Left ventricle myocardium superior (tissue), 1 donor: ENCODE data around the gene NFU1. TPM values are rescaled to one million over a fixed set of nuclear protein-coding genes. Genes with fewer than 3 reads are reported as not detected.
"Not testable (repeated sequence)": the region's sequence is repeated elsewhere in the genome, so short reads cannot be mapped to it uniquely, and the experiment has no call there.

Source experiments
- ATAC-seq: fragments of 200-7000 bp; cut with Tn5 transposase; one replicate; pipeline ENCODE4 v1.9.1; 2020; ENCODE audit warnings: mild to moderate bottlenecking, moderate library complexity
- DNase-seq: peaks from one replicate; pipeline ENCODE4 v3.0.0-alpha.2; 2020
- intact Hi-C: fragments of 100-400 bp; cut with micrococcal nuclease; formaldehyde crosslinking; loops from one replicate; pipeline ENCODE4 v1.11.0; 2022
- total RNA-seq: library from RNA; stranded (reverse); fragmentation: NEBNext Ultra II Directional; extraction: Animal tissue kit (Norgen Biotek cat#: 25700); gene quantifications from one replicate; pipeline ENCODE4 v1.2.1, GENCODE V29; 2021
- donor health status: DM: no; HTN: yes; CAD: no; lungs with severe emphysema.

Gene NFU1
- total RNA-seq, 1 donor from 2014 or later = 117 TPM

DNA sequence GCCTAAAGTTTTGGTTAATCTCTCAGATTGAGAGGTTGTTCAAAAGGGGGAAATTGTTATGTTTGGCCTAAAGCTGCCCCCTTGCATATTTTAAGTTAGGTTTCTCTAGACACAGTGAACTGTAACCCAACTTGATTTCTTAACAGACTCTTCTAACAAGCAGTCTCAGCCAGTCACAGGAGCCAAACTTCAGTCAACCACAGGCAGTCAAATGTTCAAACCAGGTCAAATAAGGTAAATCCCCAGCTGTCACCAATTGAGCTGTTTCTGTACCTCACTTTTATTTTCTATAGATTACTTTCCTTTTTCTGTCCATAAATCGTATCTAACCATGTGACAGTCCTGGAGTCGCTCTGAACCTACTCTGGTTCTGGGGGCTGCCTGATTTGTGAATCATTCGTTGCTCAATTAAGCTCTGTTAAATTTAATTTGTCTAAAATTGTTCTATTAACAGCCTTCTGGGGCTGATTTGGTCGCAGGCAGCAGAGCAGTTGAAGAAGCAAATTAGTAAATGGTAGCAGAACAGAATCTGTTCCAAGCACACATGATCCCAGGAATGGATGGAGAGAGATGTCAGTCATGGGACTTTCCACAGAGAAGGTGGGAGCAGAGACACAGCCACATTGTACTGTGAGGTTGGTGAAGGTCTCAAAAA, 16.4 kb upstream of the NFU1 start:
- ATAC-seq (no peak), DNase-seq (no peak)
- intact Hi-C loops = no loop called here

DNA sequence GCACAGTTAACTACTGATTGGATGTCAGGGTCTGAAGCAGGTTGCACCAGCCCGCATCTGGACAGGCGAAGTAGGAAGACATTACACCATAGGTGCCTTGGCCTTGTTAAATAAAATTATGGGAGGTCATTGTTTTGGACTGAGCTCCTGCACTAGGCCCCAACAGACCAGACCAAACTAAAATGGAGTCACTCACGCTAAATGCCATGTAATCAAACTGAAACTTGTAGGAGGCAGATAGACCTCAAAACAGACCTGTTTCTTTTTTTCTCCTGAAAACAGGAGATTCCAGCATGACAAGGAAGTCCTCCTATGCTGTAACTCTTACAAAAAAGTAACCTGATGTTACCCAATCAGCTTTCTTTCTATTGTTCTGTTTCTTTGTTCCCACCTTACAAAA, 15.5 kb upstream of the NFU1 start:
- no peak for ATAC-seq
- intact Hi-C loops = no loop called here
- no peak for DNase-seq

- no peak for ATAC-seq
- intact Hi-C loops = no loop called here
- no peak for DNase-seq
These were observed 13.6 kb upstream of the NFU1 start for GRCh38 chr2:69450735-69451416.

- DNase-seq (no peak), ATAC-seq (no peak)
These were observed 12.7 kb upstream of the NFU1 start for GRCh38 chr2:69449906-69450305.

DNA sequence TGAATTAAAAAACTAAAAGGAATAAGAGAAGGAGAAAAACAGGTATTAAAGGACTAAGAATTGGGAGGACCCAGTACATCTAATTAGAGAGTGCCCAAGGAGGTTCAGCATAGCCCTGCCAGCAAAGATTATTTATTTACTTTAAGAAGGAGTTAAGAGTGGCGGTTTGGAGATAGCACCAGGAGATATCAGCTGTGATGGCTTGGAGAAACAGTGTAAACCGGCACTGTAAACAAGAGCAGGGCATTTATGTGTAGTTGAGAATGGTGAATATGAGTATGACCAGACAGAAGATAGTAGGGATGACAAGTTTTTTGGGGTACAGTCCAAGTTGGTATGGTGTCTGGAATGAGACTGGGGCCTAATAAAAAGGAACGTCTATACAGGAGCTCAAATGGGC, 6.4 kb upstream of the NFU1 start:
- ATAC-seq, intact Hi-C loops, DNase-seq: not testable (repeated sequence)

More at GRCh38 chr2:69449906-69450305, 12.7 kb upstream of the NFU1 start:
- intact Hi-C loops = no loop called here

- DNase-seq, ATAC-seq, intact Hi-C loops: not testable (repeated sequence)
These were observed 2.3 kb upstream of the NFU1 start for GRCh38 chr2:69439499-69439898.

GRCh38 chr2:69438580-69438979, 1.3 kb upstream of the NFU1 start:
- ATAC-seq = no peak
- intact Hi-C loops = no loop called here

GRCh38 chr2:69437751-69438154, 518 bp upstream of the NFU1 start:
- ATAC-seq (peak; percentile 46), DNase-seq (no peak)
- intact Hi-C loops = no loop called here

More at GRCh38 chr2:69438580-69438979, 1.3 kb upstream of the NFU1 start:
- no peak for DNase-seq

DNA sequence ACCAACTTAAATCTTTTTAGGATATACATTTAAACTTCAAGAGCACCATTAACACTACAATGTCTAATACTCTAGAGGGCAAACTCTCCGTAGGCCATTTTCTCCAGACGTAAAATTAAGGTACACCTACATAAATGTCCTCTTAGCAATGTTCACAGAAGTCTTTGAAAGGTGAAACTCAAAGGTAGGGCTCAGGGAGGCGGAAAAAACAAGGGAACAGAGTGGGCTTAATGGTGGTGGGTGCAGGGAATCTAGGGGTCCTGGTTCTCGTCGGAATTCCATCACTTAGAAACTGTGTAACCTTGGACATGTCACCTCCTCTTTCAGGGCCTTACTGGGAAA, 668 bp downstream of the NFU1 start:
- ATAC-seq = no peak
- intact Hi-C loops = no loop called here
- no peak for DNase-seq

GRCh38 chr2:69434753-69435152, 2.5 kb downstream of the NFU1 start:
- DNase-seq = no peak
- intact Hi-C loops = no loop called here
- ATAC-seq = no peak

DNA sequence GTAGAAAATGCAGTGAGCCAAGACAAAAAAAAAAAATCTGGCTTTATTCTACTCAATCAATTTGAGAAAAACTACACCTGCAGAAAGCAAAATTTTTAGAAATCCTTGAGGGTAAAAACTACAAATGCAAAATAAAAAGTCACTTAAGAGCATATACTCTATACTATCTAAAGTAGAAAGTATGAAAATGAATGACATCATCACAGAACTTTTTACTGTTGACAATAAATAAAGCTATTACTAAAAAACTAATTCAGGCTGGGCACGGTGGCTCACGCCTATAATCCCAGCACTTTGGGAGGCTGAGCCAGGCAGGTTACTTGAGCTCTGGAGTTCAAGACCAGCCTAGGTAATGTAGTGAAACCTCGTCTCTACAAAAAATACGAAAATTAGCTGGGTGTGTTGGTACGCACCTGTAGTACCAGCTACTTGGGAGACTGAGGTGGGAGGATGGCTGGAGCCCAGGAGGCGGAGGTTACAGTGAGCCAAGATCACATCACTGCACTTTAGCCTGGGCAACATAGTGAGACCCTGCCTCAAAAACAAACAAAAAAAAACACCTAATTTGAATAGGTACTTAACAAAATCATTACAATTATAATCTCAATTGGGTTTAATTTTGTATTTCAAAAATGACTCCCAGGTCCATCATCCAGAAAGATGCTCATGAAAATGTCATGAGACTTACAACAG, 7.6 kb downstream of the NFU1 start:
- DNase-seq = no peak
- intact Hi-C loops = no loop called here
- no peak for ATAC-seq

DNA sequence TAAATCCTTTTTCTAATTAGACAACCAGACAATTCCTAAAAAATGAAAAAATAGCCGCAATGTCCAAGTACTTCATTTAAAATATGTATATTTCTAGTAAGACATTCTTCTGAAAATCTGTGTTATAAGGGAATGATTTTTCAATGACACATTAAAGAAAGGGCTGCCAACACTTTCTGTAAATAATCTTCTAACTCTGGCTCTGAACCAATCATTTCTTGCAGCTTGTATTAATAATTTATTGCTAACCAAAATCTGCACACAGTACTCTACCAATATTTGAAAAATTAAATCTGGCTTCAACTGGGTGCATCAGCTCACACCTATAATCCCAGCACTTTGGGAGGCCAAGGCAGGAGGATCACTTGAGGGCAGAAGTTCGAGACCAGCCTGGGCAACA, 8.3 kb downstream of the NFU1 start:
- no peak for ATAC-seq
- intact Hi-C loops = no loop called here

DNA sequence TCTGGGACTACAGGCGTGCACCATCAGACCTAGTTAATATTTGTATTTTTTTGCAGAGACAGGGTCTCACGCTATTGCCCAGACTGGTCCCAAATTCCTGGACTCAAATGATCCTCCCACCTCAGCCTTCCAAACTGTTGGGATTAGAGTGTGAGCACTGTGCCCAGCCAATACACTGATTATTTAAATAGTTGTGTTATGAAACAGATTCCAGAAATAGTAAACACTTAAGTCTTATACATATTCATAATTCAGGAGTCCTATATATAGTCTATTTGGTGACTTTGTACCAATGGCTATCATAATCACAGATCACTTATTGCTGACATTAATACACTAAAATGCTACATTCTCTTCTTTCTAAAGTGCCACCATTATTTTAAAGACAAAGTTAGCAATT, 12.8 kb downstream of the NFU1 start:
- ATAC-seq (peak; percentile 76), DNase-seq (no peak)
- intact Hi-C loops = no loop called here

More for the DNA sequence above, 8.3 kb downstream of the NFU1 start:
- no peak for DNase-seq

- ATAC-seq = no peak
- intact Hi-C loops = no loop called here
- DNase-seq = no peak
These were observed 15.0 kb downstream of the NFU1 start for GRCh38 chr2:69422198-69422597.

- DNase-seq, ATAC-seq, intact Hi-C loops: not testable (repeated sequence)
These were observed 18.1 kb downstream of the NFU1 start for GRCh38 chr2:69419111-69419510.

GRCh38 chr2:69416147-69416546, 21.1 kb downstream of the NFU1 start:
- ATAC-seq (no peak), DNase-seq (no peak)
- intact Hi-C loops = no loop called here

DNA sequence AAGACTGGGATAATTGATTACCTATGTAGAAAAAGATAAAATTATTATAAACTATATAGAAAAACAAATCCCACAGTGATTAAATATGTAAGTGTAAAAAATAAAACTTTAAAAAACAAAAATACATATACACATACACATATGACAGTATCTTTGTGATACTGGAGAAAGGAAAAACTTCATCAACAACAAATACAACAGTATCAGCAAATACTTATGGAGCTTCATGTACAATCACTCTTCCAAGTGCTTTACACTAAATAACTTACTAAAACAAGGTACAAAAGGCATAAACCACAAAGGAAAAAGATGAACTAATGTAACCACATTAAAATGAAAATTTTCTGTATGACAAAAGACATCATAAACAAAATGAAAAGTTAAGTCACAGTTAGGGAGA, 26.1 kb downstream of the NFU1 start:
- DNase-seq = no peak
- no peak for ATAC-seq
- intact Hi-C loops = no loop called here

DNA sequence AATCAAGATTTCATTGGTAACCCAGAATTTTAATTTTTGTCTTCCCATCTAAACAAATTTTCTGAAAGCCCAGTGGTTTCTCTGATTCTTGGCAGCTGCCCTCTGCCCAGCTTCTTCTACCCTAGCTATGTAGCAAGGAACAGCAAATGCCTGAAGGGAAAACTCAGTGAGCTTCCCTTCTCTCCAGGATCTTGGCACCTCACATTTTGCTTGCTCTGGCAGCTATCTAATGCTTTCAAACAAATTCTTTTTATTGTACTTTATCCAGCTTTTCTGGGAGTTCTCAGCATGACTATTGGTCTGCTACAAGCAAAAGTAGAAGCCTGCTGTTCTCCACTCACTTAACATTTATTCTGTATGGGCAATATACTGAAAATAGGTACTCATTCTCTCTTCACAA, 31.9 kb downstream of the NFU1 start:
- DNase-seq (no peak), ATAC-seq (no peak)
- intact Hi-C loops = no loop called here

DNA sequence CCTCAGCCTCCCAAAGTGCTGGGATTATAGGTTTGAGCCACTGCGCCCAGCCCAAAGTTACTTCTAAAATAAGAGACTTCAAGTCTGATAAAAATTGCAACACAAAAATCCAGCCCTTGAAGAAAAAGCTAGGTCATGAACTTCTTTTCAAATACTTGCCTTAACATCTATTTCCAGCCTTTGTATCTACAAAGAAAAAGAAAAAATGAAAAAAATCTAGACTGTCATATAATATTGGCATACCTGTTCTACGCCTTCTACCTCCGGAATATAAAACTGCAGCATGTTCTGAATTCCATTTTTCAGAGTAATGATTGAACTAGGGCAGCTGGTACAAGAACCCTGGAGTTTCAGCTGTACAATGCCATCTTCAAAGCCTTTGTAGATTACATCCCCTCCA, 37.1 kb downstream of the NFU1 start:
- DNase-seq (no peak), ATAC-seq (no peak)
- intact Hi-C loops = no loop called here

- DNase-seq (no peak), ATAC-seq (no peak)
- intact Hi-C loops = no loop called here
These were observed 40.0 kb downstream of the NFU1 start for GRCh38 chr2:69397234-69397633.

- ATAC-seq (peak; percentile 69), DNase-seq (no peak)
- intact Hi-C loops = no loop called here
These were observed 41.4 kb downstream of the NFU1 start for GRCh38 chr2:69395866-69396265.
